Measurements from ENCODE around the gene TTC19. TPM values are rescaled to one million over a fixed set of nuclear protein-coding genes. Genes with fewer than 3 reads are reported as not detected.

Gene TTC19, protein sequence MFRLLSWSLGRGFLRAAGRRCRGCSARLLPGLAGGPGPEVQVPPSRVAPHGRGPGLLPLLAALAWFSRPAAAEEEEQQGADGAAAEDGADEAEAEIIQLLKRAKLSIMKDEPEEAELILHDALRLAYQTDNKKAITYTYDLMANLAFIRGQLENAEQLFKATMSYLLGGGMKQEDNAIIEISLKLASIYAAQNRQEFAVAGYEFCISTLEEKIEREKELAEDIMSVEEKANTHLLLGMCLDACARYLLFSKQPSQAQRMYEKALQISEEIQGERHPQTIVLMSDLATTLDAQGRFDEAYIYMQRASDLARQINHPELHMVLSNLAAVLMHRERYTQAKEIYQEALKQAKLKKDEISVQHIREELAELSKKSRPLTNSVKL
- total RNA-seq, result 32.3 and 45.1 TPM in 2 replicates

GRCh38 chr17:15999141-15999973 lies at the start of gene TTC19, which contains the start of gene ZSWIM7:
Gene TTC19 (plus strand): TSS chr17:15999824. CDS start chr17:15999849, 25 bp downstream.
Gene ZSWIM7 (minus strand): TSS chr17:15999704. CDS start chr17:15999594, 110 bp downstream.

Other genes starting within 250 kb of the TTC19 start
- gene ADORA2B, start 54.7 kb upstream of the TTC19 start, total RNA-seq, result 22.6 and 28.2 TPM in 2 replicates
- 14.2 and 15.0 TPM in 2 replicates for gene ZSWIM7, start 120 bp upstream of the TTC19 start, total RNA-seq
- 115 and 125 TPM in 2 replicates for gene NCOR1, start 215.7 kb downstream of the TTC19 start, total RNA-seq
- 12.6 and 17.8 TPM in 2 replicates for gene PIGL, start 217.4 kb downstream of the TTC19 start, total RNA-seq